Measurements from ENCODE around the gene ADGRG3.

The ADGRG3 gene

DNA sequence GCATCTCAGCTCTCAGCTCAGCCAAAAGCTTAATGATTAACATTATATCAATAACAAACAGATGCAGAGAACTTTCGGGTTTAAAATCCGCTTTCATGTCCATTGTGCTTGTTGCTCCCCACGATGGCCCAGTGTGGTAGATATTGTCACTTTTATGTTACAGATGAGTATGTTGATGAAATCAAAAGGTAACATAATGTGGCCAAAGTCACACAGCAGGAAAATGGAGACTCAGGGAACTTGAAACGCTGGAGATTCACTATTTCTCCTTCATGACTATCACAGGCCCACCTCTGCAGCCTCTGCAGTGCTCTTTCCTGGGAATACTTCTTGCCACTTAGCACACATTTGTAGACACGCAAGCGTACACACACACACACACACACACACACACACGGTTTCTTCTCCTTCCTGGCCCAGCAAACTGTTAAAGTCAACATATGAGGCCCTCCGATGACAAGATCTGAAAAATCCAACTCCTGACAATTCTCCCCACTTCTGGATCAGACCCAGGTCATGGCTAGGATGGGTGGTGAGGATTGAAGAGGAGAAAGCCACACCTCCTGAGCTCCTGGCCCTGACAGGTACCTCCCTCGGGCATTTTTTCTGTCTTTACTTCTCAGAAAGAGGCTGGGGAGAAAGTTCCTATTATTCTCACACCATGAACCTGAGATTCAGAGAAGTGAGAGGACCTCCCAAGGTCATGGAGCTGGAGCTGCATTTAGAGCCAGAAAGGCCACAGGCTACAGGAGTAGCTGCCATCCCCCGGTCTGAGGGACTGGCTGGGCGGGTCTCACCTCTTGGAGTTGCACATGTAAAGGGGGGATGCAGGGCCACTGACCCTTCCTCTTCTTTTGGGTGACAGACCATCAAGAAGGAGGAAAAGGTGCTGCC lies 36.2 kb downstream of the ADGRG3 start:
- no peak for TF ChIP-seq CTCF (IDR thresholded peaks at IDR 0.05; ENCODE audit: extremely low read depth, missing control alignments)

GRCh38 chr16:57704905-57705852 lies 37.1 kb downstream of the ADGRG3 start:
- no peak for DNase-seq (ENCODE audit: low spot score)
- no peak for TF ChIP-seq CTCF (IDR thresholded peaks at IDR 0.05; ENCODE audit: extremely low read depth, missing control alignments)

More for the DNA sequence above, 36.2 kb downstream of the ADGRG3 start:
- DNase-seq (ENCODE audit: low spot score): no peak

- no peak for DNase-seq (ENCODE audit: low spot score)
- no peak for TF ChIP-seq CTCF (IDR thresholded peaks at IDR 0.05; ENCODE audit: extremely low read depth, missing control alignments)
Measured at GRCh38 chr16:57706717-57707116, 38.6 kb downstream of the ADGRG3 start.

DNA sequence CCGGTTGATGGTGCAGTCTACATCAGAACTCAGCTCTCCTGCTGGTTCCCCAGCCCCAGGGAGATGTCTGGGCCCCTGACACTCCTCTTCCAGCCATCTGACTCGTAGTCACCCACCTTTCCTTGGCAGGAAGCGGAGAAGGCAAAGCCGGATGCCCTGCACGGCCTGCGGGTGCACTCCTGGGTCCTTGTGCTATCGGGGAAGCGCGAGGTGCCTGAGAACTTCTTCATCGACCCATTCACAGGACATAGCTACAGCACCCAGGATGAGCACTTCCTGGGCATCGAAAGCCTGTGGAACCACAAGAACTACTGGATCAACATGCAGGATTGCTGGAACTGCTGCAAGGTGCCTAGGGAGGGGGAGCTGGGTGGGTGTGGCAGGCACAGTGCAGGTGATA lies 39.2 kb downstream of the ADGRG3 start:
- no peak for DNase-seq (ENCODE audit: low spot score)
- TF ChIP-seq CTCF (IDR thresholded peaks at IDR 0.05; ENCODE audit: extremely low read depth, missing control alignments): no peak

- no peak for TF ChIP-seq CTCF (IDR thresholded peaks at IDR 0.05; ENCODE audit: extremely low read depth, missing control alignments)
- DNase-seq (ENCODE audit: low spot score): no peak
Measured at GRCh38 chr16:57708168-57708567, 40.1 kb downstream of the ADGRG3 start.

DNA sequence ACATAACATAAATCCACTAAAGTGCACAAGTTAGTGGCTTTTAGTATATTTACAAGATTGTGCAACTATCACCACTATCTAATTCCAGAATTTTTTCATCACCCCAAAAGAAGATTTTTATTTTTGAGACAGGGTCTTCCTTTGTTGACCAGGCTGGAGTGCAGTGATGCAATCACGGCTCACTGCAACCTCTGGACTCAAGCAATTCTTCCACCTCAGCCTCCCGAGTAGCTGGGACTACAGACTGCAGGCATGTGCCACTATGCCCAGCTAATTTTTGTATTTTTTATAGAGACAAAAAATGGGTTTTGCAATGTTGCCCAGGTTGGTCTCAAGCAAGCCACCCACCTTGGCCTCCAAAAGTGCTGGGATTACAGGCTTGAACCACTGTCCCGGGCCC lies 41.6 kb downstream of the ADGRG3 start:
- TF ChIP-seq CTCF (IDR thresholded peaks at IDR 0.05; ENCODE audit: extremely low read depth, missing control alignments): no peak
- DNase-seq (ENCODE audit: low spot score): no peak

DNA sequence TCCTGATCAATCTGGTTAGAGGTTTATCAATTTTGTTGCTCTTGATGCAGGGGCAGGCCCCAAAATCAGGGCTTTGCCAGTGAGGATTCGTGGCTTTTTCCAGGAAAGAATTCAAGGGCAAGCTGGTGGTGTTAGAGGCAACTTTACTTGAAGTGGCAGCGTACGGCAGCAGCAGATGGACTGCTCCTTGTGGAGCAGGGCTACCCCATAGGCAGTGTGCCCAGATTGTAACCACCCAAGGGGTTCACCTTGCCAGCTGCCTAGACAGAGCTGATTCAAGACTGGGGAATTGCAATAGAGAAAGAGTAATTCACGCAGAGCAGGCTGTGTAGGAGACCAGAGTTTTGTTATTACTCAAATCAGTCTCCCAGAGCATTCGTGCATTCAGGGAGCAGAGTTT lies 43.2 kb downstream of the ADGRG3 start:
- DNase-seq (ENCODE audit: low spot score): no peak
- no peak for TF ChIP-seq CTCF (IDR thresholded peaks at IDR 0.05; ENCODE audit: extremely low read depth, missing control alignments)
